OCI-LY7 (cell line): ENCODE results near the gene PTCD1.

ENCODE experiments used
- EZH2phosphoT487 ChIP-seq: fragments of 200-600 bp; sonication (generic); IDR thresholded peaks from 2 replicates; pipeline ENCODE4 v1.6.1; 2018; ENCODE audit warnings: low read depth, borderline replicate concordance, mild to moderate bottlenecking, mixed run types, antibody characterized with exemption, low read length, moderate library complexity, mixed read lengths
- TF ChIP-seq, protein P1 (sequence below): fragments of 200-600 bp; sonication (generic); conservative IDR thresholded peaks from 2 replicates; pipeline ENCODE4 v1.5.1; 2014; ENCODE audit warnings: mild to moderate bottlenecking, antibody characterized with exemption, low read length, moderate library complexity, mixed read lengths

DNA sequence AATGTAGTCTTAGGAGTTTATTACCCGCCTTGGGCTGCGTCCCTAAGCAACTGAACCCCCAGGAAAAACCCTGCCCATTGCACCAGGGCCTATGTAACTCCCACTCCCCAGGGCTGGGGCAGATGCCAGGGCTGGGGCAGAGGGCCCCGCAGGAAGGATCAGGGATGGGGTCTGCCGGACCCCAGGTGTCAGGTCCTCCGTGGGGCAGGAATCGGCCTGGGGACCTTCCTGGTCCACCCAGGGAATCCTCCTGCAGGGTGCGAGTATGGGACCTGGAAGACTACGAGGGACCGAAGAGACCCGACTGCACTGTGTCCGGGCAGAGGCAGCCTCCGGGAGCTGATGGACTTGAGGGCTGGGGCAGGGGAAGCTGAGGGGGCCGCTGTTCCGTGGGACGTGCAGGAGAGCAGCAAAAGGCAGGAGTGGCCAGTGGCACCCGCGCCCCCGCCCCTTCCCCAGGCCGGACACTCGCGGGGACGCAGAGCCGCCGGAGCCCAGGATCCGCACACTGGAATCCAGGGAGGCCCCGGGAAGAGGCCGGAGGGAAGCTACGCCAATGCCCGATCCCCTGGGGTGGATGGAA, 29.8 kb upstream of the PTCD1 start:
- TF ChIP-seq, protein P1, sequence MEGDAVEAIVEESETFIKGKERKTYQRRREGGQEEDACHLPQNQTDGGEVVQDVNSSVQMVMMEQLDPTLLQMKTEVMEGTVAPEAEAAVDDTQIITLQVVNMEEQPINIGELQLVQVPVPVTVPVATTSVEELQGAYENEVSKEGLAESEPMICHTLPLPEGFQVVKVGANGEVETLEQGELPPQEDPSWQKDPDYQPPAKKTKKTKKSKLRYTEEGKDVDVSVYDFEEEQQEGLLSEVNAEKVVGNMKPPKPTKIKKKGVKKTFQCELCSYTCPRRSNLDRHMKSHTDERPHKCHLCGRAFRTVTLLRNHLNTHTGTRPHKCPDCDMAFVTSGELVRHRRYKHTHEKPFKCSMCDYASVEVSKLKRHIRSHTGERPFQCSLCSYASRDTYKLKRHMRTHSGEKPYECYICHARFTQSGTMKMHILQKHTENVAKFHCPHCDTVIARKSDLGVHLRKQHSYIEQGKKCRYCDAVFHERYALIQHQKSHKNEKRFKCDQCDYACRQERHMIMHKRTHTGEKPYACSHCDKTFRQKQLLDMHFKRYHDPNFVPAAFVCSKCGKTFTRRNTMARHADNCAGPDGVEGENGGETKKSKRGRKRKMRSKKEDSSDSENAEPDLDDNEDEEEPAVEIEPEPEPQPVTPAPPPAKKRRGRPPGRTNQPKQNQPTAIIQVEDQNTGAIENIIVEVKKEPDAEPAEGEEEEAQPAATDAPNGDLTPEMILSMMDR = no peak
- TF ChIP-seq EZH2phosphoT487 = no peak
